SK-N-SH (cell line): ENCODE measurements around the gene CA6.

Source experiments
- POLR2AphosphoS5 ChIP-seq: IDR thresholded peaks from 2 replicates; pipeline ENCODE4 v1.6.1; 2012; ENCODE audit warnings: low read depth, low read length
- SMC3 ChIP-seq: IDR thresholded peaks from 2 replicates; pipeline ENCODE4 v1.6.1; 2012; ENCODE audit warnings: low read depth, low read length, improper control_type of control experiment
- TEAD4 ChIP-seq: IDR thresholded peaks from 2 replicates; pipeline ENCODE4 v1.4.0; 2012; ENCODE audit warnings: mild to moderate bottlenecking, borderline replicate concordance; ENCODE audit not compliant: insufficient read depth
- TF ChIP-seq, protein P1 (sequence below): fragments of 200-600 bp; sonication (generic); IDR thresholded peaks from 2 replicates; pipeline ENCODE4 v1.6.1; 2017; ENCODE audit warnings: antibody characterized with exemption, mild to moderate bottlenecking, moderate library complexity

DNA sequence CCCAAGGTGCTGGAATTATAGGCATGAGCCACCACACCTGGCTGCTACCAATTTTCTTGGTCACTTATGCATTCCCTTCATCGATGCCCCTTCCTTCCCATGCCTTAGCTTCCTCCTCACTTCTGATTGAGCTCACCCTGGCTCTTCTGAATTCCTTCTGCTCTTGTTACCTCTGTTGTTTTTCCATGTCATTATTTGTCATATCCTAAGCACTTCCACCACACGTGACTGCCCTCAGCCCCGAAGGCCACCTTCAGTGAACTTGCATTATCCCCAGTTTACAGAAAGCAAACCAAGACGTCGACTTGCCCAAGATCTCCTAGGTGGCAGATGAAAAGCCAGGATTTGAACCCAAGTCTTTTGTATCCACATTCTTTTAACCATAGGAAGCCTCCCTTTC is 30.7 kb downstream of the CA6 start:
- TF ChIP-seq, protein P1, sequence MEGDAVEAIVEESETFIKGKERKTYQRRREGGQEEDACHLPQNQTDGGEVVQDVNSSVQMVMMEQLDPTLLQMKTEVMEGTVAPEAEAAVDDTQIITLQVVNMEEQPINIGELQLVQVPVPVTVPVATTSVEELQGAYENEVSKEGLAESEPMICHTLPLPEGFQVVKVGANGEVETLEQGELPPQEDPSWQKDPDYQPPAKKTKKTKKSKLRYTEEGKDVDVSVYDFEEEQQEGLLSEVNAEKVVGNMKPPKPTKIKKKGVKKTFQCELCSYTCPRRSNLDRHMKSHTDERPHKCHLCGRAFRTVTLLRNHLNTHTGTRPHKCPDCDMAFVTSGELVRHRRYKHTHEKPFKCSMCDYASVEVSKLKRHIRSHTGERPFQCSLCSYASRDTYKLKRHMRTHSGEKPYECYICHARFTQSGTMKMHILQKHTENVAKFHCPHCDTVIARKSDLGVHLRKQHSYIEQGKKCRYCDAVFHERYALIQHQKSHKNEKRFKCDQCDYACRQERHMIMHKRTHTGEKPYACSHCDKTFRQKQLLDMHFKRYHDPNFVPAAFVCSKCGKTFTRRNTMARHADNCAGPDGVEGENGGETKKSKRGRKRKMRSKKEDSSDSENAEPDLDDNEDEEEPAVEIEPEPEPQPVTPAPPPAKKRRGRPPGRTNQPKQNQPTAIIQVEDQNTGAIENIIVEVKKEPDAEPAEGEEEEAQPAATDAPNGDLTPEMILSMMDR: no peak
- TF ChIP-seq POLR2AphosphoS5 (no peak), SMC3 (no peak), TEAD4 (no peak)
